ENCODE measurements around the gene PLOD1.
A peak's percentile ranks its signal among the peaks of the same experiment; 100 is the strongest.

The PLOD1 gene

GRCh38 chr1:11925938-11926292 is 8.6 kb upstream of the PLOD1 start:
- Histone ChIP-seq H3K4me1 (peaks cover 0 to 65% (median 52%) of the 10 kb centered on the region in 4 donors), H3K27me3 (no peaks in the 10 kb centered on the region), H3K4me3 (peak overlapping the region; percentile 65 to 74), H3K36me3 (peaks cover 14 to 26% (median 15%) of the 10 kb centered on the region in 3 donors), H3K27ac (peak overlapping the region; percentile 56 to 61), H3K9me3 (no peaks in the 10 kb centered on the region)
- intact Hi-C loops (cut with DNase I; ENCODE audit: low total_unique reads): no loop called here
- DNase-seq: no peak
- TF ChIP-seq CTCF (IDR thresholded peaks at IDR 0.05): peak in 1 of 2 experiments; percentile 7

GRCh38 chr1:11927866-11928592 is 6.5 kb upstream of the PLOD1 start:
- intact Hi-C loops (cut with DNase I; ENCODE audit: low total_unique reads): no loop called here
- H3K4me1 ChIP-seq: peaks cover 0 to 52% (median 42%) of the 10 kb centered on the region in 4 donors
- no peaks in the 10 kb centered on the region for H3K9me3 ChIP-seq
- no peak overlapping the region for H3K4me3 ChIP-seq
- no peak overlapping the region for H3K27ac ChIP-seq
- H3K36me3 ChIP-seq: peaks cover 3 to 6% (median 5%) of the 10 kb centered on the region in 3 donors
- no peaks in the 10 kb centered on the region for H3K27me3 ChIP-seq
- TF ChIP-seq CTCF (IDR thresholded peaks at IDR 0.05): no peak
- no peak for DNase-seq

- H3K27ac ChIP-seq: peak overlapping the region; percentile 67 to 71
- H3K4me1 ChIP-seq: peaks cover 0 to 40% (median 24%) of the 10 kb centered on the region in 4 donors
- TF ChIP-seq CTCF (IDR thresholded peaks at IDR 0.05): no peak
- no peaks in the 10 kb centered on the region for H3K27me3 ChIP-seq
- no peaks in the 10 kb centered on the region for H3K9me3 ChIP-seq
- H3K4me3 ChIP-seq: no peak overlapping the region
- H3K36me3 ChIP-seq: no peaks in the 10 kb centered on the region
- DNase-seq: peak; percentile 85 to 91
- intact Hi-C loops (cut with DNase I; ENCODE audit: low total_unique reads): no loop called here
These were observed 4.7 kb upstream of the PLOD1 start for GRCh38 chr1:11929849-11930248.

GRCh38 chr1:11930571-11931445 is 3.7 kb upstream of the PLOD1 start:
- no peaks in the 10 kb centered on the region for H3K9me3 ChIP-seq
- peak overlapping the region; percentile 67 to 71 for H3K27ac ChIP-seq
- no peak for DNase-seq
- no peak for TF ChIP-seq CTCF (IDR thresholded peaks at IDR 0.05)
- H3K36me3 ChIP-seq: no peaks in the 10 kb centered on the region
- peaks cover 0 to 42% (median 27%) of the 10 kb centered on the region in 4 donors for H3K4me1 ChIP-seq
- intact Hi-C loops (cut with DNase I; ENCODE audit: low total_unique reads): no loop called here
- H3K4me3 ChIP-seq: no peak overlapping the region
- no peaks in the 10 kb centered on the region for H3K27me3 ChIP-seq

- Histone ChIP-seq H3K4me1 (peaks cover 0 to 46% (median 32%) of the 10 kb centered on the region in 4 donors), H3K9me3 (no peaks in the 10 kb centered on the region), H3K27me3 (no peaks in the 10 kb centered on the region), H3K27ac (peak overlapping the region in 1 of 2 donors; percentile 67), H3K4me3 (no peak overlapping the region), H3K36me3 (no peaks in the 10 kb centered on the region)
- DNase-seq: no peak
- intact Hi-C loops (cut with DNase I; ENCODE audit: low total_unique reads): no loop called here
- TF ChIP-seq CTCF (IDR thresholded peaks at IDR 0.05): no peak
These were observed 2.7 kb upstream of the PLOD1 start for GRCh38 chr1:11931845-11932244.

All from tibial artery (tissue), 4 donors.